Measurements from ENCODE around the gene BAIAP2L2.
"Not testable (repeated sequence)": the region's sequence is repeated elsewhere in the genome, so short reads cannot be mapped to it uniquely, and the experiment has no call there.

BAIAP2L2 gene, protein sequence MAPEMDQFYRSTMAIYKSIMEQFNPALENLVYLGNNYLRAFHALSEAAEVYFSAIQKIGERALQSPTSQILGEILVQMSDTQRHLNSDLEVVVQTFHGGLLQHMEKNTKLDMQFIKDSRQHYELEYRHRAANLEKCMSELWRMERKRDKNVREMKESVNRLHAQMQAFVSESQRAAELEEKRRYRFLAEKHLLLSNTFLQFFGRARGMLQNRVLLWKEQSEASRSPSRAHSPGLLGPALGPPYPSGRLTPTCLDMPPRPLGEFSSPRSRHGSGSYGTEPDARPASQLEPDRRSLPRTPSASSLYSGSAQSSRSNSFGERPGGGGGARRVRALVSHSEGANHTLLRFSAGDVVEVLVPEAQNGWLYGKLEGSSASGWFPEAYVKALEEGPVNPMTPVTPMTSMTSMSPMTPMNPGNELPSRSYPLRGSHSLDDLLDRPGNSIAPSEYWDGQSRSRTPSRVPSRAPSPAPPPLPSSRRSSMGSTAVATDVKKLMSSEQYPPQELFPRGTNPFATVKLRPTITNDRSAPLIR

DNA sequence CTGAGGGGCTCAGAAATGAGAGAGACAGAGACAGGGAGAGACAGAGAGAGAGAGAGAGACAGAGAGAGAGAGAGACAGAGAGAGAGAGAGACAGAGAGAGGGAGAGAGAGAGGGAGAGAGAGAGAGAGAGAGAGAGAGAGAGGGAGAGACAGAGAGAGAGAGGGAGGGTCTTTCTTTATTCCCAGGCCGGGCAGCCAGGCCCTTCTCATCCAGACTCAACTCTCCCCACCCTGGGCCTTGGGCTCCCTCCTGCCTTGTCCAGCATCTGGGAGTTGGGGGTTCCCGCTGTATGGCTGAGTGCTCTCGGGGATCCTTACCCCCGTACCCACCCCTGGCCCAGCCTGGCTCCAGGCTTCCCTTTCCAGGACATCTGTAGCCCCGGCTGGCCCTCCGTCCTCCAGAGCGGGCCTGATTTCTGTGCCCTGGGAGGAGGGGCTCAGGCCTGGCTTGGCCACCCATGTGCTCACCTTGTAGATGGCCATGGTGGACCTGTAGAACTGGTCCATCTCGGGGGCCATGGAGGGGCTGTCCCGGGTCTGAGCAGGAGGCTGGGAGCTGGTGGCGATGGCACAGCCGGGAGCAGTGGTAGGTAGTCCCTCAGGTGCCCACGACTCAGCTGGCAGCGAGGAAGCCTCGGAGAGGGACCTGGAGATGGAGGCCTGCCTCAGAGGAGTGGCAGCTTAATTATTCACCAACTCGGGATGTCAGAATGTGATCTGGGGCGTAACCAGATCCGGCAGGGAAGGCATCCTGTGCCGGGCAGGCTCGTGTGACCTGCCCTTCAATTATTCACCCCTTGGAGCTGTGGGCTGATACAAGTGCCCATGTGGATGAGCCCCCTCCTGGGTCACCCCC lies at the start of gene BAIAP2L2:
Gene BAIAP2L2 (minus strand): TSS at position 677 of the 855 bp plus-strand sequence. CDS start 159 bp downstream, at position 518.
- no peak for DNase-seq

DNA sequence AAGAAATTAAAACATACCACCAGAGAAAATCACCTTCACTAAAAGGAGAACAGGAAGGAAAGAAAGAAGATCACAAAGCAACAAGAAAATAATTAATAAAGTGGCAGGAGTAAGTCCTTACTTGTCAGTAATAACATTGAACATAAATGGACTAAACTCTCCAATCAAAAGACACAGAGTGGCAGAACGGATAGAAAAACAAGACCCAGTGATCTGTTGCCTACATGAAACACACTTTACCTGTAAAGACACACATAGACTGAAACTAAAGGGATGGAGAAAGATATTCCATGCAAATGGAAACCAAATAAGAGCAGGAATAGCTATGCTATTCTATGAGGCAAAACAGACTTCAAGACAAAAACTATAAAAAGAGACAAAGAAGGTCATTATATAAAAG lies 45.2 kb upstream of the BAIAP2L2 start:
- no peak for DNase-seq

DNA sequence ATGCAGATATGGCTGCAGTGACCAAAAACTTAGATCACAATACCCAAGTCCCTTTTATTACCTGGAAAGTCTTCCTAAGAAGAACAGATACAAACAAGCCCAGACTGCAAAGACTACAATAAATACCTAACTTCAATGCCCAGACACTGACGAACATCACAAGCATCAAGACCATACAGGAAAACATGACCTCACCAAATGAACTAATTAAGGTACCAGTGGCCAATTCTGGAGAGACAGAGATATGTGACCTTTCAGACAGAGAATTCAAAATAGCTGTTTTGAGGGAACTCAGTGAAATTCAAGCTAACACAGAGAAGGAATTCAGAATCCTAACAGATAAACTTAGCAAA lies 44.1 kb upstream of the BAIAP2L2 start:
- DNase-seq = not testable (repeated sequence)

DNA sequence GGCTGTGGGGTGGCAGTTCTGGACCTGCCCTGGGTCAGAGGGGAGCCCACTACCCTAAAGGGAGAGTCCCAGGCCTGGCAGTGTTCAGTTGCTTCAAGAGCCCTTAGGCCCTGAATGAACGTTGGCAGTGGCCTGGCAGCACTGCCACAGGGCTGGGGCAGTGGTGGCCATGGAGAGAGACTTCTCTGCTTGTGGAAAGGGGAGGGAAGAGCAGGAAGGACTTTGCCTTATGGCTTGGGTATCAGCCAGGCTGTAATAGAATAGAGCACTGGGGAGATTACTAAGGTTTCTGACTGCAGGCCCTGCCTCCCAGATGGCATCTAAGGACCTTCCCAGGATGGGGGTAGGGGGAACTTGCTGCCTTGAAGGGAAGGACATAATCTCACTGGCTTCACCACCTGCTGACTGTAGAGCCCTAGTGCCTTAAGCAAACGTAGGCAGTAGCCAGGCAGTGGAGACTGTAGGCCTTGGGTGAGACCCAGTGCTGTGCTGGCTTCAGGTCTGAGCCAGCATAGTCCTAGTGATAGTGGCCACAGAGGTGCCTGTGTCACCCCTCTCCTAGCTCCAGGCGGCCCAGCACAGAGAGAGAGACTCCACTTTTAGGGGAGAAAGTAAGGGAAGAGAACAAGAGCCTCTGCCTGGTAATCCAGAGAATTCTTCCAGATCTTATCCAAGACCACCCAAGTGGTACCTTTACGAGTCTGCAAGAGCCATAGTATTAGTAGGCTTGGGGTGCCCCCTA lies 43.5 kb upstream of the BAIAP2L2 start:
- no peak for DNase-seq

DNA sequence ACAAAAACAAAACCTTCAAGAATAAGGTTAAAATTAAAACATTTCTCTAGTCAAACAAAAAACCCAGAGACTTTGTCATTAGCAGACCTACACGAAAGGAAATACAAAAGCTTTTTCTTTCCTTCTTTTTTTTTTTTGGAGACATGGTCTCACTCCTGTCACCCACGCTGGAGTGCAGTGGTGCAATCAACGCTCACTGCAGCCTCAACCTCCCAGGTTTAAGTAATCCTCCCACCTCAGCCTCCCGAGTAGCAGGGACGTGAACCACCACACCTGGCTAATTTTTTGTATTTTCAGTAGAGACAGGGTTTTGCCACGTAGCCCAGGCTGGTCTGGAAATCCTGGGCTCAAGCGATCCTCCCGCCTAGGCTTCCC lies 40.6 kb upstream of the BAIAP2L2 start:
- DNase-seq = no peak

DNA sequence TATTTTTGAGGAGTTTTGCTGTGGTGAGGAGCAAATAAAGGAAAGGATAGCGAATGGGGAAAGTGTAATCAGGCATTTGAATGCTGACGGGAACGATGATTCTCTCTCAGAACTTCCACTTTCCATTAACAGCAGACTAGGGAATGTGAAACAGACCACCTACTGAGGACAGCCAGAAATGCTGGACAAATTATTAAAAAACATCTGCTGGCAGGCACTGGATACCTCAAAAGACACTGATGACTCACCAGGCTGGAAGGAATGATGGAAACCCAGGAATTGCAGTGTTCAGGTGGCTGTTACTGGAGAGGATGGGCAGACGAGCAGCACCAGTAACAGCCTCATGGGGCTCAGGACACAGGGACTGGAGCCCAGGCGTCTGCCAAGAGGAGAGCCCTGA lies 37.8 kb upstream of the BAIAP2L2 start:
- no peak for DNase-seq

DNA sequence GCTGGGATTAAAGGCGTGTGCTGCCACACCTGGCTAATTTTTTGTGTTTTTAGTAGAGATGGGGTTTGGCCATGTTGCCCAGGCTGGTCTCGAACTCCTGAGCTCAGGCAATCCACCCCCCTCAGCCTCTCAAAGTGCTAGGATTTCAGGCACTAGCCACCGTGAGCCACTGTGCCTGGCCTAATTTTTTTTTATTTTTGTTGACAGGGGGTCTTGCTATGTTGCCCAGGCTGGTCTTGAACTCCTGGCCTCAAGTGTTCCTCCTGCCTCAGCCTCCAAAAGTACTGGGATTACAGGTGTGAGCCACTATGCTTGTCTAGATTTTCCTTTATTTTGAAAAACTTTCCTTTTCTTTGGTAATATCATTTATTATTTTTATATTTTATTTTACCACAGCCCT lies 35.7 kb upstream of the BAIAP2L2 start:
- DNase-seq = not testable (repeated sequence)

DNA sequence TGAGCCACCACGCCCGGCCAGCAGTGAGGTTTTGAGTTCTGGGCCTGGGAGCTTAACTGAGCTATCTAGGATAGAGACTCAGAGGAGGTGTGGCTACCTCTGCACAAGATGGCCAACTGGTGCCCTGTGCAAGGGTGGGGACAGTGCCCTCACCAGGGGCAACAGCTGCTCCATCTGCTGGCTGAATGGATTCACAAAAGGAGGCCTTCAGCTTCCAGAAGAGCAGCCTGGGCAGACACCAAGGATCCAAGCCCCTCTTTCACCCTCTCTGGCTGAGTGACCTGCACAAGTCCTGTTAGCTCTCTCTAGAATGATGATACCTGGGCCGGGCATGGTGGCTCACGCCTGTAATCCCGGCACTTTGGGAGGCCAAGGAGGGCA lies 33.5 kb upstream of the BAIAP2L2 start:
- DNase-seq = no peak

DNA sequence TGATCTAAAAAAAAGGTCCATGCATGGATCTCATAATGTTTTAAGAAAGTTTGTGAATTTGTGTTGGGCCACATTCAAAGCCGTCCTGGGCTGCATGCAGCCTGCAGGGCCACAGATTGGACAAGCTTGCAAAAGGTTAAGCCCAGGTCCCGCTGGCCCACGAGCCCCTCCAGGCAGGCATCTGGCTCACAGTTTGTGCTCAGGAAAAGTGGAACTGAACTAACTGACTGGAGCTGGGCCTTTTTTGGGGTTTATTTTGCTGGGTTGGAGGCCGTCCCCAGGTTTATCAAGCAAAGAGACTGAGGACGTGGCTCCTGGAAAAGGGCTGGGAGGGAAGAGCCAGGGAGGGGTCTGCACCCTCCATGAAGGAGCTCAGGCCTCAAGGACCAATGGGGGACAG lies 32.1 kb upstream of the BAIAP2L2 start:
- no peak for DNase-seq

DNA sequence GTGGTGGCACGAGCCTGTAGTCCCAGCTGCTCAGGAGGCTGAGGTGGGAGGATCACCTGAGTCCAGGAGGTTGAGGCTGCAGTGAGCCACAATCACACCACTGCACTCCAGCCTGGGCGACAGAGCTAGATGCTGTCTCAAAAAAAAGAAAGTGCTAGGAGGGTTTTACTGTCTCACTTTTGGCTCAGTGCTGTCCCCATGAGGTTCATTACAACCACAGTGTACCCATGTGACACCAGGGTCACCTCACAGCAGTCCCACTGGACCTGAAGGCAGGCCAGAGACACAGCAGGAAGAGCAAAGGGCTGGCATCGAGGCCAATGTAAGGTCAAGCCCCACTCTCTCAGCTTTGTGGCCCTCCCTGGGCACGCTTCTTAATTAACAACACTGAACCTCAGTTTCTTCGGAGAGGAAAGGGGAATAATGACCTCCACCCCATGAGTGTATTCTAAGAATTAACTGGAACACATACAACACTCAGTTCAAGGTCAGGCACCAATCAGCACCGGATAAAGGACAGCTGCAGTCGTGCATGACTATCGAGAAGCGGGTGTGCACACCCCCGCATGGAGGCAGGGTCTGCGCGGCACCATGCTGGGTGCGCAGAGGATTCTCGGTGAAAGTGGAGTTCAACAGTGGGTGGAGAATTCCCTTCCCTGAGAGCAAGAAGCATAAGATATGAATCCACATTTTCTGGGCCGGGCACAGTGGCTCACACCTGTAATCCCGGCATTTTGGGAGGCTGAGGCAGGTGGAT lies 30.9 kb upstream of the BAIAP2L2 start:
- DNase-seq = no peak

DNA sequence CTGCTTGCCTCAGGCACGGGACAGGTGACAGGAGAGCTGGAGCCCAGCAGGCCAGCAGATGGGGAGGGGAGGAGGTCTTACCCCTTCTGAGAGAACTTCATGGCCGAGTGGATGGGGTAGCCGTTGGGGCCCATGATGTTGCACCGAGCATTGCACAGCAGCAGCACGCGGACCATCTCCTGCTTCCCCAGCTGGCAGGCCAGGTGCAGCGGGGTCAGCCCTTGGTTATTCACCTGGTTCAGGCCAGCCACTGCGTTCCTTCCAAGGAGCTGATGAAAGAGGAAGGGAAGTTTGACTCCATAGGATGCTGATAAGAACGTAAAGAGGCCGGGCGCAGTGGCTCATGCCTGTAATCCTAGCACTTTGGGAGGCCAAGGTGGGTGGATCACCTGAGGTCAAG lies 29.4 kb upstream of the BAIAP2L2 start:
- DNase-seq = no peak

DNA sequence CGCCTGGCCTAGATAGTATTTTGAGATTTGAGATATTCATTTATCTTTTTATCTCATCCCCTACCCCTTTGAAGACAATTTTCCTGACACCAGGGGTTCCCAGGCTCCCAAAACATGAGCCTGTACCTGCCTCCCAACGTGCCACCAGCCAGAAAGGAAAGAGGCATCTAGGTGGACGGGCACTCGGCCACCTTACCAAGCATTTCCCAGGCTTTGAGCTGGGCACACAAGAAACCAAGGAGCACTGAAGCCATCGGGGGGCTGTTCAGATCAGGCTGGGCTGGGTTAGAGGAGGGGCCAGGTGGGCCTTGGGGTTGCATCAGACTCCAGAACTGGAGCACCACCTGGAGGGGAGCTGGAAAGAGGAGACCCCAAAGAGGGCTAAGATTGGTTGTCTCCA lies 28.5 kb upstream of the BAIAP2L2 start:
- no peak for DNase-seq

DNA sequence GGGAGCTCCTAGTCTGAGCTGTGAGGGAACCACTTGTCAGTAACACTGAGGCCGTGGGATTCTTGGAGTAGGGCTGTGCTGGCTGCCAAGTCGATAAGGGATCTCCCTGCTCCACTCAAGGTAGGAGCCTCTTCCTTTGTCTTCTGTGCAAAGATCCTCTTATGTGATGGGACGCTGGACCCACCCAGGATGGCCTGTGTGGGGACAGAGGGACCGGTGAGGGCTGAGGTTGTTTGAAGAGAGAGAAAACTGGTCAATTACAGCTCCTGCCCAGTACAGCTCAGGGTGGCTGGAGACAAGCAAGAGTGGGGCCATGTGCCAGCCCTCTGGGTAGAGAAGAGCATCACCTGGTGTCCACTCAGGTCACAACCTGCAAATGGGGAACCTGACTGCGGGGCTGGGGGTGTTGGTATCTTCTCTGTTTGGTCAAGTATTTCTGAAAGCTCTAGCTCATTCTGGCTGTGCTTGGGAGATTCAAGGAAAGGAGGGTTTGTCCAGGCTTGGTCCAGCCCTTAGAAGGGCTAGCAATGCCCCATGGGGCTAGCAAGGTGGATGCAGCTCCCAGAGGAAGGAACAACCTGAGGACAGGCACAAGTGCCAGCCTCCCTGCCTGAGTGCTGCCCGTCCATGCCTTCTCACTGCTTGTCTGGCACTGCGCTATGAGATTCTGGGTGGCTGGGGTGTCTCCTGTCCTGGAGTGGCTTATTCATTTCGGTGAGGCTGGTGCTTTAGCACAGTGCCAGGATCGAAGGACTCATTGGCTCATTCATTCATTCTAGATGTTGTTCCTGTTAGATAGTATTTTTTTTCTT lies 27.6 kb upstream of the BAIAP2L2 start:
- DNase-seq = no peak

DNA sequence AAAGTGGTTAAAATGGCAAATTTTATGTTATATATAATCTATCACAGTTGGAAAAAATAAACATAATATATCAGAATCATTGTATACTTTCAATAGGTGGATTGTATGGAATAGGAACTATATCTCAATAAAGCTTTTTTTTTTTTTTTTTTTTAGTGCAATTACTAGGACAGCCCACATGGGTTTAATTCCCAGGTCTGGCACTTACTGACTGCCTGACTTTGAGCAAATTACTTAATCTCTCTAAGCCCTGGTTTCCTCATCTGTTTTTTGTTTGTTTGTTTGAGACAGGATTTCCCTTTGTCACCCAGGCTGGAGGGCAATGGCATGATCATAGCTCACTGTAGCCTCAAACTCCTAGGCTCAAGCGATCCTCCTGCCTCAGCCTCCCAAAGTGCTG lies 26.1 kb upstream of the BAIAP2L2 start:
- DNase-seq = no peak

DNA sequence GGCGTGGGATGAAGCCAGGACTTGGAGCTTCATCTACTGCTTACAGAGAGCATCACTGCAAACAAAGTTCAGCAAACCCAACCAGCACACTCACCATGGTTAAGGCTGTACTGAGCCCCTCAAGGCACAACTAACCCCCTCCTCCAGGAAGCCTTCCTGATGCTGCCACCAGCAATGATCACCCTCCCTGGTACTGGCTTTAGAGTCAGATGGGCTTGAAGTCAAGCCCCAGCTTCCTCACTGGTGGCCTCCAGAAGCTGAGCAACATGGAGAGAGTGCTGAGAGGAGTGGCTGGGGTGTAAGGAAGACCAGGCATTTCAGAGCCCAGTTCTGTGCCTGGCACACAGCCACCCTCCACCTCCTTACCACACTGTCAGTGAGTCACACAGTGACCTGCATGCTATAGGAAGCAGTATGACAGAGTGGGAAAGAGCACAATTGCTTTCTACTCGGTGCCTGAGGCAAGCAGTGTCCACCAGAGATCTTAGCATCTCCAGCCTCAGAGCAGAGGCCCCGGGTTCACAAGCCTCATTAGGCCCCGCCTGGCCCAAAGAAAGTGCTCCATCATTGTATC lies 24.7 kb upstream of the BAIAP2L2 start:
- DNase-seq = no peak

DNA sequence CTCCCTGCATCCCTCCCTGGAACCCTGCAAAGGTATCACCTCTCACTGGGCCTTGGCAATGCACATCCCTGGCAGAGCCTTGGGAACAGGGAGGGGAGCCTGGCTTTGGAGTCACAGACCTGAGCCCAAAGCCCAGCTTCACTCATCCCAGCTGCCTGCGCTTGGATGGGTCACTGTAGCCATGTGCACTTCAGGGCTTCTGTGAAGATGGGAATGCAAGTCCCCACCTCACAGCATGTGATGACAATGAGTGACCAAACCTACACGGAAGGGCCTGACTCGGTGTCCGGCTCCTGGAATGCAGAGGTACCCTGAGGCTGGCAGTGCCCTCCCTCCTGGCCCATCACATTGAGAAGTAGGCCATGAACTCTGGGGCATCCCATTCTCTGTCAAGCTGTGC lies 22.8 kb upstream of the BAIAP2L2 start:
- no peak for DNase-seq

DNA sequence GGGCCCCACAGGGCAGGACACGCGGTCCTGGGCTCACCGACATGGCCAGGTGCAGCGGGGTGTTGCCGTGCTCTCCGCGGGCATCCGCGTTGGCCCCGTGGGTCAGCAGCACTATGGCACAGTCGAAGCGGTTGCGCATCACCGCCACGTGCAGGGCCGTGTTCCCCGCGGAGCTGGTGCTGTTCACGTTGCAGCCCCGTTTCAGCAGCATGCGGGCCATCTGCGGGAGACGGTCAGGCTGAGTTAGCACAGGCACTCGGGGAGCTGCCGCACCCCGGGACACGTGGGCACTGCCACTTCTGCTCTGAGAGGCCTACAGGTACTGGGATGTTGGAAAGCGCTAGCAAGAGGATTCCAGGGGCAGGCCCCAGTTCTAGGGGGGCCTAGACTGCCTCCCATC lies 22.3 kb upstream of the BAIAP2L2 start:
- DNase-seq = no peak

DNA sequence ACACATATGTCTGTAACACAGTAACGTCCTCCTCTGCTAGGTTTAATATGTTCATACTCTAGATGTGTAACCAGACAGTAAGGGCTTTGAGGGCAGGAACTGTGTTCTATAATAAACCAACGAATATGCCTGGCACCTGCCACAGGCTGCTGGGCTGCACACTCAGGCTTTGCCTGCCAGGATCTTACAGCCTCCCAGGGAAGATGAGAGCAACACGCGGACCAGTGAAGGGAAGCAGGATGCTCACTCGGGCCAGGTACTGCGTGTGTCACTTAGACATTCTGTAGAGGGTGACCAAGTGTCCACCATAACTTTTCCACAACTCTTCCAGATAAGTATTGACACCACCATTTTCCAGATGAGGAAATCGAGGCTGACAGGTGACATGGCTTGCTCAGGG lies 21.7 kb upstream of the BAIAP2L2 start:
- DNase-seq = no peak

DNA sequence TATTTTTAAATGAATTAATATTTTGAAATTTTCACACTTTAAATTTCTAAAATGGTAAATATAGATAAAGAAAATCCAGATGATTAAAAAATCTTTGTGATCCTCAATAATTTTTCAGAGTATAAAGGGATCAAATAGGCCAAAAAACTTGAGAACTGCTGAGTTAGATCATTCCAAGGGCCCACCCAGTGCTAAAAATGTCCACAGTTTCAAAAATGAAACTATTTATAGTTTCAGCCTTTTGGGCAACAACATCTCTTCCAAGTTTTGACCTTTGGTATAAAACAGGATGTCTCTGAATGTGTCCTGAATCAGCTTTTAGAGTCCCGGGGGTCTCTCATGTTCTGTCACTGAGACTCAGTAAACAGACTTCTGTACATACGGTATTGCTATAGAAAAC lies 20.9 kb upstream of the BAIAP2L2 start:
- no peak for DNase-seq

DNA sequence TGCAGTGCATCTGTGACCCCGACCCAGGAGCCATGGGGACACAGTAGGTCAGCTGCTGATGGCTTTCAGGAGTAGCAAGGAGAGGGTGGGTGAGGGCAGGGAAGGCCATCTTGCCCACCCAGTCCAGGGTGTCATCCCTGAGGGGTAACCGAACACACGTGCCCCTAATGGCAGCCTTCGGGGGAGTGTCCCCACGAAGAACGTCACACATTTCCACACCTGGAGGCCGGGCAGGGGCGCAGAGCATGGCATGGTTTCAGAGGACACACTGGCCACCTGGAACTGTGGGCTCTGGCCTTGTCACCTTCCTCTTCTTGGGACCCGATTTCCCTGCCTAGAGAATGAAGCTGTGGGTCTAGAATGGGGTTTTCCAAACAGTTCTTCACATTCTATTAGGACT lies 19.4 kb upstream of the BAIAP2L2 start:
- no peak for DNase-seq

DNA sequence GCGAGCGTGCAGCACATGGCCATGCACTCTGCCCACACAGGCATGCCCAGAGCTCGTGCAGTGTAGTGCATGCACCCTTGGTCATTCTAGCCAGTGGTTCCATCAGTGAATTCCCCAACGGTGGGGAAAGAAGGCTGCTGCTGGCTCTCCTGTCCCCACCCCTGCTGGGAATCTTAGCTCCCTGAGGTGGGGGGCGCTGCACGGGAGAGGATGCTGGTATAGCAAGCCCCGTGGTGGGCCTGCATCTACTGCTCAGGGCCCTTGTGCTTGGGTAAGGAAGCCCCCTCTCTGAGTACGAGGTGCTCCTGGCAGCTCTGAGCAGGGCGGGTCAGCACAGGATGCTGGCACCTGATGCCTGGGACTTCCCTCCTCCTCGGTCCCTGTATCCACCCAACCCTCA lies 18.5 kb upstream of the BAIAP2L2 start:
- no peak for DNase-seq
